Gastrocnemius medialis (tissue), 4 donors: ENCODE measurements around the gene NEB.

Experiments
- CTCF ChIP-seq, 5 experiments: fragments of 450-650 bp in 3 of 5; fragments of 200-600 bp in 2 of 5; sonication (generic) in 2 of 5; IDR thresholded peaks in 4 of 5; conservative IDR thresholded peaks in 1 of 5; 1 replicate in 4 of 5; 2 replicates in 1 of 5; pipeline ENCODE4 v1.5.1; 2016 to 2019; ENCODE audit warnings: antibody characterized with exemption in 5 of 5, mild to moderate bottlenecking in 3 of 5, moderate library complexity in 3 of 5
- POLR2A ChIP-seq, 2 donors: fragments of 450-650 bp; IDR thresholded peaks; one replicate each; pipeline ENCODE4 v1.6.1; 2017; ENCODE audit warnings: antibody characterized with exemption in 2 of 2, mild to moderate bottlenecking in 2 of 2, moderate library complexity in 2 of 2

GRCh38 chr2:151650456-151650855 is 83.8 kb downstream of the NEB start:
- TF ChIP-seq CTCF (IDR thresholded peaks at IDR 0.05 in 4 of 5, conservative IDR thresholded peaks at IDR 0.05 in 1 of 5) = no peak
- no peak for TF ChIP-seq POLR2A (IDR thresholded peaks at IDR 0.05)
